GM12864 (cell line): ENCODE results near the gene WASHC4.

Experiments used
- DNase-seq: peaks from one replicate; pipeline ENCODE4 v3.0.0-alpha.2; 2011; ENCODE audit warnings: low read depth
- H3K4me3 ChIP-seq: 2 replicates; pipeline ENCODE4 v1.5.1; 2011; ENCODE audit warnings: mild to moderate bottlenecking, low read depth, low read length, control low read depth
- TF ChIP-seq, protein P1 (sequence below): IDR thresholded peaks from 2 replicates; pipeline ENCODE4 v1.5.1; 2011; ENCODE audit warnings: low read depth, mild to moderate bottlenecking, moderate library complexity, low read length, control low read depth, inconsistent platforms; ENCODE audit errors: missing control alignments

The WASHC4 gene

DNA sequence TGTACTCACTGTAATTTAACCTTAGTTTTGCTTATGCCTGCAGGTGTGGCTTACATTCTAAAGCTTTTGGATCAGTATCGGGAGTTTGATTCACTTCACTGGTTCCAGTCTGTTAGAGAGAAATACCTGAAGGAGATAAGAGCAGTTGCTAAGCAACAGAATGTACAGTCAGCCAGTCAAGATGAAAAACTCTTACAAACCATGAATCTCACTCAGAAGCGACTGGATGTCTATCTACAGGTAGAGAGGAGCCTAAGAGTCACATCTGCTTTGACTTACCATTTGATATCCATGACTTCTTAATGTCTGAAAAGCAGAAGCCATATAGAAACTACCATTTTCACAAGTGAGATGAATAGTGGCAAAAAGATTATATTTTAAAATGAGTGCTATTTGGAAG lies 56.5 kb downstream of the WASHC4 start:
- H3K4me3 ChIP-seq: no peak overlapping the region
- DNase-seq: no peak
- TF ChIP-seq, protein P1, sequence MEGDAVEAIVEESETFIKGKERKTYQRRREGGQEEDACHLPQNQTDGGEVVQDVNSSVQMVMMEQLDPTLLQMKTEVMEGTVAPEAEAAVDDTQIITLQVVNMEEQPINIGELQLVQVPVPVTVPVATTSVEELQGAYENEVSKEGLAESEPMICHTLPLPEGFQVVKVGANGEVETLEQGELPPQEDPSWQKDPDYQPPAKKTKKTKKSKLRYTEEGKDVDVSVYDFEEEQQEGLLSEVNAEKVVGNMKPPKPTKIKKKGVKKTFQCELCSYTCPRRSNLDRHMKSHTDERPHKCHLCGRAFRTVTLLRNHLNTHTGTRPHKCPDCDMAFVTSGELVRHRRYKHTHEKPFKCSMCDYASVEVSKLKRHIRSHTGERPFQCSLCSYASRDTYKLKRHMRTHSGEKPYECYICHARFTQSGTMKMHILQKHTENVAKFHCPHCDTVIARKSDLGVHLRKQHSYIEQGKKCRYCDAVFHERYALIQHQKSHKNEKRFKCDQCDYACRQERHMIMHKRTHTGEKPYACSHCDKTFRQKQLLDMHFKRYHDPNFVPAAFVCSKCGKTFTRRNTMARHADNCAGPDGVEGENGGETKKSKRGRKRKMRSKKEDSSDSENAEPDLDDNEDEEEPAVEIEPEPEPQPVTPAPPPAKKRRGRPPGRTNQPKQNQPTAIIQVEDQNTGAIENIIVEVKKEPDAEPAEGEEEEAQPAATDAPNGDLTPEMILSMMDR: no peak

DNA sequence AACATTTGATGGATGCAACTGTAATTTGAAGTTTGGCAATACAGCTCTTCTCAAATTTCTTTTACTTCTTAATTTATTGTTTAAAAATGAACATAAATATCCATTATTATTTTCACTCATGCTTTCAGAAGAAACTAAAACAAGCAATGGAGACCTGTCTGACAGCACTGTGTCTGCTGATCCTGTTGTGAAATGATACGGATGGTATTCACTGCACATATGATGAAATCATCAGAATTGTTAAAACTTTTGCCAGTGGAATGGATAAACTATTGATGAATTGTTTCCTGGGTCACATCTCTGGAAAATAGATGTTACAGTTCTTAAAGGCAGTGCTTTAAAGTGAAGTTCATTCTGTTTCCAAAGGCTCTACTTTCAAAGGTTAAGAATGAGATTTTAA lies 59.2 kb downstream of the WASHC4 start:
- no peak for DNase-seq
- TF ChIP-seq, protein P1: no peak

DNA sequence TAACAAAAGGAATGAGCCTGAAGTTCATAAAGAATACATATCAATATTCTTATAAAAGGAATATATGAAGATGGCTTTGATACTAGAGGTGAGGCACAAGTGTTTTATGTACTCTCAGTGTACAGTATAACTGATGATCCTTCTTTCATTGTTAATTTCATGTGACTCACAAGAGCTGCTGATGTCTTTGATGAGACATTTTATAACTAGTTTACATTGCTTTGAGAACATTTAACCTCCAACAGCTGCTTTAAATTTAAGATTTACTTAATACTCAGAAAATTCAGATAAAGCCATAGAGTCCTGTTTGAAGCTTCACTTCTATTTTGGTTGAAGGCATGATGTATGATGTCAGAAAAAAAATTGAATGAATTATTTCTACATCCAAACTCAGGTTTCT lies 59.8 kb downstream of the WASHC4 start:
- no peak overlapping the region for H3K4me3 ChIP-seq
- no peak for DNase-seq
- TF ChIP-seq, protein P1: no peak

More for the DNA sequence above, 59.2 kb downstream of the WASHC4 start:
- H3K4me3 ChIP-seq: no peak overlapping the region

DNA sequence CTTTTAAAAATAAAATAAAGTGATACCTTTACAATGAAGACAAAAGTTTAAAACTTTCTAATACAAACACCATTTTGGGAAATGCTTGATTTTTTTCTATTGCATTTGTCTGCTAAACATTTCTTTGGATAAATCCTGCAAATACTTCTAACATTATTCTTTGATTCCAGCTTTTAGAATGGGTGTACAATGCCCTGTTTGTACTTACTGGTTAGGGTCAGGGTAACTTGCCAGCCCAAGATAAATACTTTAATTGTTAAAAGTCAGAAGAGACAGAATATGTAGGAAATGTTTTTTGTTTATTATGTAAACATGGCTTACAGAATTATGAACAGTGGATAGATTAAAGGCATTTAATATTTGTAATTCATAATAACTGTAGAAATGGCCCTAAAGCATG lies 60.5 kb downstream of the WASHC4 start:
- no peak for DNase-seq
- TF ChIP-seq, protein P1: no peak
- H3K4me3 ChIP-seq: no peak overlapping the region

DNA sequence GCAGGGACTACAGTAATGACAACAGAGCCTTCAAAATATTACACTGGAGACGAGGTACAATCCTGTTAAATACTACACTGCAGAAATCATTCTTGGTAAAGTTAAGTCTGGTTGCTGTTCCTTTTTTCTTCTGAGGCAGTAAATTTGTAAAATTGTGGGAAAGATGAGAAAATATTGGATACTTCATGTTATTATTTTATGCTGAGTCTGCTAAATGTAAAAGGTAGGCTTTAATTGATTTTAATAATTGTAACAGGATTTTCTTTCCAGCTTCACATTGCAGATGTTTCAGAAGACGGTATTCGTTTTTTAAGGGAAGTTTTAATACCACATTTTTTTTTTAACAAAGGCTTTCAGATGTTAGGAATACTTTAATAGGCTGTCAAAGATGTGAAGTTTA lies 62.6 kb downstream of the WASHC4 start:
- no peak for DNase-seq
- H3K4me3 ChIP-seq: no peak overlapping the region
- TF ChIP-seq, protein P1: no peak

DNA sequence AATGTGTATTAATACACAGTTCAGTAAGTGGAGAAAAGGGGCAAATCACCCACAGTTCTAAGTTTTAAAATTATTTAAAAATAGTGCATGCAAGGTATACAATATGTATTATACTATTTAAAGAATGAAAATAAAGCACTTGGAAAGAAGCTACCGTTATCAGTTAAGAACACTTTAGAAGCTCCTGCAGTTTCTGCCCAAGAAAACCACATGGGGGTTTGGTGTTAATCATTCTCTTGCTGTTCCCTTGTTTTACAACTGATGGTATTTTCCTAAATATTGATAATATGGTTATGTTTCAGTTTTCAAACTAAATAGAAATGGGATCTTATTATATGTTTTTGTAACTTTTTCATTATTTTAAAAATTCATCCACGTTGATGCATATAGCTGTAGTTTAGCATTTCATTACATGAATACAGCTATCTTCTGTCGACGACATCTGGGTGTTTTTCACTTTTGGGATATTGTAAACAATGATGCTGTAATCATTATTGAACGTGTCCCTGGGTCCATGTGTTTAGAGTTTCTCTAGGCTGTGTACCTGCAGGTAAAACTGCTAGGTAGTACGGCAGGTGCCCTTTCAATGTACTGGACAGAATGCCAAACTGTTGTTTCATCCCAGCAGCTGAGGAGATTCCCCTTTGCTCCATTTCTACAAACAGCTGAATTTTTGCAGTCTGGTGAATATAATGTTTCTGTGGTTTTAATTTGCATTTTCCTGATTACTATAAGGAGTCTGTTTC lies 64.3 kb downstream of the WASHC4 start:
- H3K4me3 ChIP-seq: no peak overlapping the region
- TF ChIP-seq, protein P1: no peak
- no peak for DNase-seq

DNA sequence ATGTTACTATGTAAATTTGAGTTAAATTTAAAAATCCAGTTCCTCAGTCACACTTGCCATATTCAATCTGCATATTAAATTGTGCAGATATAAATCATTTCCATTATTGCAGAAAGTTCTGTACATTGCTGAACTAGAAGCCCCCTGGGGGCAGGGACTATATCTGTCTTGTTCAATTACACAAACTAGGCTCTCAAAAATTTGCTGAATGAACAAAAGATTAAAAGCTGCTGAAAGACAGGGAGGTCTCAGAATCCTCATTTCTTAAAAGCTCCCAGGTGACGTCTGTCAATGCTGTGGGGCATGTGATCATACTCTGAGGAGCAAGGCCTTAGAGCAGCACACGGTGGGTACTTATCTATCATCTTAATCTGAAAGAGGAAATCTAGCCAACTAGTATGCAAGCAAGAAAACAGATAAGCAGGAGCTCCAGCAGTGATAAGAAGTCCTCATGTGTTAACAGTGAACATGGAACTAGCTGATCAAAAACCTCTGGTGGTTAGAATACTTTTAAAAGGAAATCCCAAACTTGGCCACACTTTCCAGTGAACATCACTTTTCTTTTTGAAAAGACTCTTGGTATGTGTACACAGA lies 68.0 kb downstream of the WASHC4 start:
- TF ChIP-seq, protein P1: no peak
- DNase-seq: no peak
- H3K4me3 ChIP-seq: no peak overlapping the region
